ENCODE measurements around the gene C20orf141. TPM values are rescaled to one million over a fixed set of nuclear protein-coding genes. Genes with fewer than 3 reads are reported as not detected.
A peak's percentile ranks its signal among the peaks of the same experiment; 100 is the strongest.

The C20orf141 gene
- total RNA-seq, 2 donors from 2014 or later, result not detected

GRCh38 chr20:2804041-2804828 lies 10.6 kb upstream of the C20orf141 start:
- no peak overlapping the region for H3K27ac Mint-ChIP-seq

GRCh38 chr20:2804852-2805688 lies 9.7 kb upstream of the C20orf141 start:
- Histone ChIP-seq H3K4me3 (ENCODE audit: low read length) (no peak overlapping the region), H3K27me3 (ENCODE audit: control insufficient read depth, insufficient read depth, low read length, poor library complexity, severe bottlenecking) (peaks cover 71% of the 10 kb centered on the region), H3K9ac (ENCODE audit: extremely low read depth, low read length, poor library complexity, severe bottlenecking) (no peak overlapping the region), H3K36me3 (ENCODE audit: control insufficient read depth, insufficient read depth, low read length) (no peaks in the 10 kb centered on the region), H3K27ac (ENCODE audit: low read depth, low read length) (no peak overlapping the region), H3K4me1 (ENCODE audit: control insufficient read depth, insufficient read depth, low read length) (no peaks in the 10 kb centered on the region), H3K9me3 (ENCODE audit: control insufficient read depth, low read length) (no peaks in the 10 kb centered on the region)
- H3K27me3 Mint-ChIP-seq (ENCODE audit: insufficient read depth), result peaks cover 82% of the 10 kb centered on the region
- no peak overlapping the region for H3K27ac Mint-ChIP-seq
- WGBS, 2 experiments (ENCODE audit: insufficient coverage in 1 of 2, insufficient read length in 1 of 2), result 36 to 57% methylated on average over 21 to 49 of the region's 49 CpGs
- DNase-seq, result peak; percentile 76
- H3K4me3 Mint-ChIP-seq, result no peak overlapping the region
- no peak for TF ChIP-seq CTCF (conservative IDR thresholded peaks at IDR 0.05)
- H3K36me3 Mint-ChIP-seq (ENCODE audit: low read depth), result no peaks in the 10 kb centered on the region
- H3K9me3 Mint-ChIP-seq, result no peaks in the 10 kb centered on the region
- peaks cover 10% of the 10 kb centered on the region for H3K4me1 Mint-ChIP-seq

More at GRCh38 chr20:2804041-2804828, 10.6 kb upstream of the C20orf141 start:
- no peaks in the 10 kb centered on the region for H3K4me1 ChIP-seq (ENCODE audit: control insufficient read depth, insufficient read depth, low read length)
- H3K27me3 ChIP-seq (ENCODE audit: control insufficient read depth, insufficient read depth, low read length, poor library complexity, severe bottlenecking), result peaks cover 71% of the 10 kb centered on the region
- no peak overlapping the region for H3K9ac ChIP-seq (ENCODE audit: extremely low read depth, low read length, poor library complexity, severe bottlenecking)
- H3K27ac ChIP-seq (ENCODE audit: low read depth, low read length), result no peak overlapping the region
- H3K36me3 Mint-ChIP-seq (ENCODE audit: low read depth), result no peaks in the 10 kb centered on the region
- H3K27me3 Mint-ChIP-seq (ENCODE audit: insufficient read depth), result peaks cover 76% of the 10 kb centered on the region
- H3K4me1 Mint-ChIP-seq, result peaks cover 15% of the 10 kb centered on the region
- no peak overlapping the region for H3K4me3 Mint-ChIP-seq
- no peak for DNase-seq
- no peaks in the 10 kb centered on the region for H3K36me3 ChIP-seq (ENCODE audit: control insufficient read depth, insufficient read depth, low read length)
- H3K9me3 ChIP-seq (ENCODE audit: control insufficient read depth, low read length), result no peaks in the 10 kb centered on the region
- TF ChIP-seq CTCF (conservative IDR thresholded peaks at IDR 0.05), result peak; percentile 27
- WGBS, 2 experiments (ENCODE audit: insufficient coverage in 1 of 2, insufficient read length in 1 of 2), result 69 to 70% methylated on average over 14 to 16 of the region's 16 CpGs
- no peaks in the 10 kb centered on the region for H3K9me3 Mint-ChIP-seq
- no peak overlapping the region for H3K4me3 ChIP-seq (ENCODE audit: low read length)

GRCh38 chr20:2805689-2806350 lies 9.0 kb upstream of the C20orf141 start:
- Histone ChIP-seq H3K4me1 (ENCODE audit: control insufficient read depth, insufficient read depth, low read length) (no peaks in the 10 kb centered on the region), H3K27ac (ENCODE audit: low read depth, low read length) (no peak overlapping the region), H3K9ac (ENCODE audit: extremely low read depth, low read length, poor library complexity, severe bottlenecking) (no peak overlapping the region), H3K27me3 (ENCODE audit: control insufficient read depth, insufficient read depth, low read length, poor library complexity, severe bottlenecking) (peaks cover 71% of the 10 kb centered on the region), H3K9me3 (ENCODE audit: control insufficient read depth, low read length) (no peaks in the 10 kb centered on the region), H3K4me3 (ENCODE audit: low read length) (no peak overlapping the region), H3K36me3 (ENCODE audit: control insufficient read depth, insufficient read depth, low read length) (no peaks in the 10 kb centered on the region)
- peaks cover 83% of the 10 kb centered on the region for H3K27me3 Mint-ChIP-seq (ENCODE audit: insufficient read depth)
- WGBS, 2 experiments (ENCODE audit: insufficient coverage in 1 of 2, insufficient read length in 1 of 2), result 53 to 56% methylated on average over 5 to 22 of the region's 22 CpGs
- H3K4me3 Mint-ChIP-seq, result no peak overlapping the region
- H3K36me3 Mint-ChIP-seq (ENCODE audit: low read depth), result no peaks in the 10 kb centered on the region
- no peaks in the 10 kb centered on the region for H3K9me3 Mint-ChIP-seq
- H3K4me1 Mint-ChIP-seq, result peaks cover 8% of the 10 kb centered on the region
- peak; percentile 65 for DNase-seq
- no peak overlapping the region for H3K27ac Mint-ChIP-seq
- no peak for TF ChIP-seq CTCF (conservative IDR thresholded peaks at IDR 0.05)
